ENCODE results near the gene PRKCE.

DNA sequence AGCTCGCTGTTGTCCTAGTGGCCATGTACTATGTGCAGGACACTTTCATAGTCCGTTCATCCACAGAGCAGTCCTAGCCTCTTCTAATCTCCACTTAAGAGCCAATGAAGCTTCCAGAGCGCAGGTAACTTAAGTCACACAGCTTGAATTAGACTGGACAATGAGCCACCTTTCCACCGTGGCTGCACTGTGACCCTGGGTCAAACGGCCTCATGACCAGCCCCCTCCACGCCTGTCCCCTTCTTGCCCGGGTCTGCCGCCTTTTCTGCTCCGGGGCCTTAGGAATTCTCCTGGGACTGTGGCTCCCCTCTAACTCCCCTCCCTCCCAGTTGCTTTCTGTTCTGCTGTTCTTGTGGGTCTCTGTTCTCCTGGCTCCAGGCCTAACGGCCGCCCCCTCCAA lies 8.4 kb upstream of the PRKCE start:
- TF ChIP-seq, protein P1, sequence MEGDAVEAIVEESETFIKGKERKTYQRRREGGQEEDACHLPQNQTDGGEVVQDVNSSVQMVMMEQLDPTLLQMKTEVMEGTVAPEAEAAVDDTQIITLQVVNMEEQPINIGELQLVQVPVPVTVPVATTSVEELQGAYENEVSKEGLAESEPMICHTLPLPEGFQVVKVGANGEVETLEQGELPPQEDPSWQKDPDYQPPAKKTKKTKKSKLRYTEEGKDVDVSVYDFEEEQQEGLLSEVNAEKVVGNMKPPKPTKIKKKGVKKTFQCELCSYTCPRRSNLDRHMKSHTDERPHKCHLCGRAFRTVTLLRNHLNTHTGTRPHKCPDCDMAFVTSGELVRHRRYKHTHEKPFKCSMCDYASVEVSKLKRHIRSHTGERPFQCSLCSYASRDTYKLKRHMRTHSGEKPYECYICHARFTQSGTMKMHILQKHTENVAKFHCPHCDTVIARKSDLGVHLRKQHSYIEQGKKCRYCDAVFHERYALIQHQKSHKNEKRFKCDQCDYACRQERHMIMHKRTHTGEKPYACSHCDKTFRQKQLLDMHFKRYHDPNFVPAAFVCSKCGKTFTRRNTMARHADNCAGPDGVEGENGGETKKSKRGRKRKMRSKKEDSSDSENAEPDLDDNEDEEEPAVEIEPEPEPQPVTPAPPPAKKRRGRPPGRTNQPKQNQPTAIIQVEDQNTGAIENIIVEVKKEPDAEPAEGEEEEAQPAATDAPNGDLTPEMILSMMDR (IDR thresholded peaks at IDR 0.05) = no peak
- TF ChIP-seq, protein P2, sequence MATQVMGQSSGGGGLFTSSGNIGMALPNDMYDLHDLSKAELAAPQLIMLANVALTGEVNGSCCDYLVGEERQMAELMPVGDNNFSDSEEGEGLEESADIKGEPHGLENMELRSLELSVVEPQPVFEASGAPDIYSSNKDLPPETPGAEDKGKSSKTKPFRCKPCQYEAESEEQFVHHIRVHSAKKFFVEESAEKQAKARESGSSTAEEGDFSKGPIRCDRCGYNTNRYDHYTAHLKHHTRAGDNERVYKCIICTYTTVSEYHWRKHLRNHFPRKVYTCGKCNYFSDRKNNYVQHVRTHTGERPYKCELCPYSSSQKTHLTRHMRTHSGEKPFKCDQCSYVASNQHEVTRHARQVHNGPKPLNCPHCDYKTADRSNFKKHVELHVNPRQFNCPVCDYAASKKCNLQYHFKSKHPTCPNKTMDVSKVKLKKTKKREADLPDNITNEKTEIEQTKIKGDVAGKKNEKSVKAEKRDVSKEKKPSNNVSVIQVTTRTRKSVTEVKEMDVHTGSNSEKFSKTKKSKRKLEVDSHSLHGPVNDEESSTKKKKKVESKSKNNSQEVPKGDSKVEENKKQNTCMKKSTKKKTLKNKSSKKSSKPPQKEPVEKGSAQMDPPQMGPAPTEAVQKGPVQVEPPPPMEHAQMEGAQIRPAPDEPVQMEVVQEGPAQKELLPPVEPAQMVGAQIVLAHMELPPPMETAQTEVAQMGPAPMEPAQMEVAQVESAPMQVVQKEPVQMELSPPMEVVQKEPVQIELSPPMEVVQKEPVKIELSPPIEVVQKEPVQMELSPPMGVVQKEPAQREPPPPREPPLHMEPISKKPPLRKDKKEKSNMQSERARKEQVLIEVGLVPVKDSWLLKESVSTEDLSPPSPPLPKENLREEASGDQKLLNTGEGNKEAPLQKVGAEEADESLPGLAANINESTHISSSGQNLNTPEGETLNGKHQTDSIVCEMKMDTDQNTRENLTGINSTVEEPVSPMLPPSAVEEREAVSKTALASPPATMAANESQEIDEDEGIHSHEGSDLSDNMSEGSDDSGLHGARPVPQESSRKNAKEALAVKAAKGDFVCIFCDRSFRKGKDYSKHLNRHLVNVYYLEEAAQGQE (IDR thresholded peaks at IDR 0.05; ENCODE audit: insufficient read depth in 1 of 2, low read depth in 2 of 2, low read length in 1 of 2) = no peak
